Ramos (cell line): ENCODE data around the gene PGLYRP2.
"Not testable (repeated sequence)": the region's sequence is repeated elsewhere in the genome, so short reads cannot be mapped to it uniquely, and the experiment has no call there.

ENCODE experiments used
- in situ Hi-C: fragments of 300-500 bp; cut with MboI; formaldehyde crosslinking; loops from one replicate; pipeline ENCODE4 v1.14.3; 2022; ENCODE audit warnings: low sequenced_read_pairs; ENCODE audit not compliant: unreplicated experiment

PGLYRP2 gene, protein sequence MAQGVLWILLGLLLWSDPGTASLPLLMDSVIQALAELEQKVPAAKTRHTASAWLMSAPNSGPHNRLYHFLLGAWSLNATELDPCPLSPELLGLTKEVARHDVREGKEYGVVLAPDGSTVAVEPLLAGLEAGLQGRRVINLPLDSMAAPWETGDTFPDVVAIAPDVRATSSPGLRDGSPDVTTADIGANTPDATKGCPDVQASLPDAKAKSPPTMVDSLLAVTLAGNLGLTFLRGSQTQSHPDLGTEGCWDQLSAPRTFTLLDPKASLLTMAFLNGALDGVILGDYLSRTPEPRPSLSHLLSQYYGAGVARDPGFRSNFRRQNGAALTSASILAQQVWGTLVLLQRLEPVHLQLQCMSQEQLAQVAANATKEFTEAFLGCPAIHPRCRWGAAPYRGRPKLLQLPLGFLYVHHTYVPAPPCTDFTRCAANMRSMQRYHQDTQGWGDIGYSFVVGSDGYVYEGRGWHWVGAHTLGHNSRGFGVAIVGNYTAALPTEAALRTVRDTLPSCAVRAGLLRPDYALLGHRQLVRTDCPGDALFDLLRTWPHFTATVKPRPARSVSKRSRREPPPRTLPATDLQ

DNA sequence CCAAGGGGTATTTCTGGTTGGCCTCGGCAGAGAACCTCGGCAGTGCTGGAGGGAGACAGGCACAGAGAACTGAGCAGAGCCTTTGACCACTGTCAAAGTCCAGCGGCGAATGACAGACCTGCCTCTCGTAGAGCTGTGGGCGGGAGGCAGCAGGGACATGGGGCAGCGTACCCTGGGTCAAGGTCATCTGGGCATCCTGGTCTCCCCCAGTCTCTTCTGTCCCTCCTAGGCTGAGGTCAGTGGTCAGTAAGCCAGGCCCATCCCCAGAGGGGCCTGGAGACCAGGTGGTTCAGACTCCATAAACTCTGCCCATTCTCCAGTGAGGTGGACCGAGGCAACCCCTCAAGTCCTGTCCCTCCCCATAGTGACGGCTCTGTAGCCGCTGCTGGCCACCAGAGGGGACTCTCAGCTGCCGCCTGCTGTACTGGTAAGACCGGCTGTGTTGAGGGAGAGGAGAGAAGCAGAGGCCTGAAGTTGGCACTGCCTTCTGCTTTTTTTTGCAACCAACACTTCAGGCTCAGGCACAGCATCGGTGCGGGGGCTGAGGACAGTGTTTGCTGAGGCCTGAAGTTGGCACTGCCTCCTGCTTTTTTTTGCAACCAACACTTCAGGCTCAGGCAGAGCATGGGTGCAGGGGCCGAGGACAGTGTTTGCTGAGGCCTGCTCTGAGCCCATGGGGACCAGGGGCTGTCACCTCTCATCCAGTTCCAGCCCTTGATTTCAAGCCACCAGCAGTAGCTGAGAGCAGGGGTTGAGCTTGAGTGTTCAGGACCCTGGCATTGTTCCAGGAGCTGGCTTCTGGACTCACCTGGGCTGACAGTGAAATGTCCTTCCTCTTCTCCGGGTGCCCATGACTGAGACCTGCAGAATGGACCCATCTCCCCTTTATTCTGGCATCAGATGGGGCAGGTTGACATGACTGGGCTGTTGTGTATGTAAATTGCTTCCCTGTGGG lies at the start of gene PGLYRP2:
Gene PGLYRP2 (minus strand): TSS at position 111 of the 955 bp plus-strand sequence. CDS start 130 bp downstream, outside the sequence.
- in situ Hi-C loops: no loop called here

DNA sequence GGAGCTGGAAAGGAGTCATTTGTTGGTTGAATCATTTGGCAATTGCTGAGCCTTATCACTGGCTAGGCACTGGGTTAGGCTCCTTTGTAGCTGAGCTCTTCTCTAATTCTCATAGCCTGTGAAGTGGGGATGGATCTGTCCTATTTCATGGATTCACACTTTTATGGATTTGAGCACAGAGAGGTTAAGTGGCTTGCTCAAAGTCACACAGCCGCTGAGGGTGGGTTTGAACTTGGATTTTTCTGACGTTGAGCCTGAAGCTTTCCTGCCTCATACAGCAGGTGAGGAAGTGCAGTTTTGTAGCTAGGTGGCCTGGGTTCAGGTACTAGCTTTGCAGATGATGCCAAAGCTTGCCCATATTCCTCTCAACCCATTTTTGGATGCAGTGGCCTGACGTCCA lies 48.4 kb upstream of the PGLYRP2 start:
- in situ Hi-C loops: no loop called here

DNA sequence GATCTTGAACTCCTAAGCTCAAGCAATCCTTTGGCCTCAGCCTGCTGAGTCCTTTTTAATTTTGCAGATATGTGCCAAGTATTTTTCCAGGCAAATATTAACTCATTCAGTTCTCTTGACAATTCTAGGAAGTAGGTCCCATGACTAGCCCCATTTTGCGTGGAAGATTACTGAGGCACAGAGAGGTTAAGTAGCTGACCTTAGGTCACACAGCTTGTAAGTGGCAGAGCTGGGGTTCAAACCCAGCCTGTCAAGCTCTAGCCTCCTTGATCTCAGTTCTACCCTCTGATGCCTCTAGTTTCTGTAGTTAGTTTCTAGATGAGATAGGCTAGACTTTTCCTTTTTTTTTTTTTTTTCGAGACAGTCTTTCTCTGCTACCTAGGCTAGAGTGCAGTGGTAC lies 47.1 kb upstream of the PGLYRP2 start:
- in situ Hi-C loops: no loop called here

DNA sequence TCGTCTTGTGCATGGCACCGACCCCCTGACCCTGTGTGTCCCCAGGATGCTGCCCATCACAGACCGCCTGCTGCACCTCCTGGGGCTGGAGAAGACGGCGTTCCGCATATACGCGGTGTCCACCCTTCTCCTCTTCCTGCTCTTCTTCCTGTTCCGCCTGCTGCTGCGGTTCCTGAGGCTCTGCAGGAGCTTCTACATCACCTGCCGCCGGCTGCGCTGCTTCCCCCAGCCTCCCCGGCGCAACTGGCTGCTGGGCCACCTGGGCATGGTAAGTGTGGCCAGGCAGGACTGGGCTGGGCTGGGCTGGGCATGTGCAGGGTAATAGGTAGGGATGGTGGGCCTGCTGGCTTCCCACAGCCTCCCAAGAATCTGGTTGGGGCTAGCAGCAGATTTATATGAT lies 46.0 kb upstream of the PGLYRP2 start:
- in situ Hi-C loops: no loop called here

DNA sequence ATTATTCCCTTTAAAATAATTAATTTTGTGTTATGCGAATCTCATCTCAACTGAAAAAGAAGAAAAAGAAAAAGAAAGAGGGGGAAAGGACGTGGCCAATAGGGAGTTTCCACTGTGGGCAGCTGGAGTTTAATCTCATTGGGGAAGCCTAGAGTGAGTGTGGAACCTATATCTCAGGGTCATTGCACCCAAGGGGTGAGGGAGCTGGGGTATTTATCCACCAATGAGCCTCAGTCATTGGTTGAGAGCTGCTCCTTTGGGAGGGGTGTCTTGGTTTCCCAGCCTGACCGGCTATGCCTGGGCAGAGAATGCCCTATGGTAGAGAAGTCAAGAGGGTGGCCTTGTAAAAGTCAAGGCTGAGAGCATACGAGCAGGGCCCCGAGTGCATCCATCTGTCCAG lies 45.5 kb upstream of the PGLYRP2 start:
- in situ Hi-C loops: no loop called here

DNA sequence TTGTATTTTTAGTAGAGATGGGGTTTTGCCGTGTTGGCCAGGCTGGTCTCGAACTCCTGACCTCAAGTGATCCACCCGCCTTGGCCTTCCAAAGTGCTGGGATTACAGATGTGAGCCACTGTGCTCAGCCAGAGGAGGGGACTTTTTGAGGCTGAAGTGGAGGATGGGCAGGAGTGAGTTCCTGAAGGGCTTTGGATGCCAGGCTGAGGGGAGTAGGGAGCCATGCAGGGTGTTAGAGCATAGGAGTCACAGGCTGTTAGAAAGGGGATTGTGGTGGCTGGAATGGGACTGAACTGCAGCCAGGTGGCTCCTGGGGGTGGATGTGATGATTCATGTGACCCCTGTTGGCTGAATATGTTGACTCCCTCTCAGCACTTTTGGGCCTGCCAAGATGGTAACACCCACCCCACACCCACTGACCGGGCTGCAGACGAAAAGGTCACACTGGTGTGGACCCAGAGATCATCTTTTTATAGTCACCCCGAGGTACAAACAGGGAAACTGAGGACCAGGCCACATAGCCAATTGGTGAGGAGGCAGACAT lies 40.2 kb upstream of the PGLYRP2 start:
- in situ Hi-C loops: no loop called here

DNA sequence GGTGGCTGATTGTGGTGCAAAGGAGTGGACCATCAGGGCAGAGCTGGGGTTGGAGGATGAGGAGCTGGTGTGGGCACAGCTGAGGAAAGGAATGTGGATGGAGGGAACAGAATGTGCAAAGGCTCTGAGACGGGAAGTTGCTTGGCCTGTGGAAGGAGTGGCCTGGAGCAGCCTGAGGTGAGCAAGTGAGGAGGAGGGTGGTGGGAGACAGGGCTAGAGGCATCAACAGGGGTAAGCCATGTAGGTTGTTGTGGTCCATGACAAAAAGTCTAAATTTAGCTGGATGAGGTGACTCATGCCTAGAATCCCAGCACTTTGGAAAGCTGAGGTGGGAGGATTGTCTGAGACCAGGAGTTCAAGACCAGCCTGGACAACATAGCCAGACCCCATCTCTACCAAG lies 38.5 kb upstream of the PGLYRP2 start:
- in situ Hi-C loops: no loop called here

DNA sequence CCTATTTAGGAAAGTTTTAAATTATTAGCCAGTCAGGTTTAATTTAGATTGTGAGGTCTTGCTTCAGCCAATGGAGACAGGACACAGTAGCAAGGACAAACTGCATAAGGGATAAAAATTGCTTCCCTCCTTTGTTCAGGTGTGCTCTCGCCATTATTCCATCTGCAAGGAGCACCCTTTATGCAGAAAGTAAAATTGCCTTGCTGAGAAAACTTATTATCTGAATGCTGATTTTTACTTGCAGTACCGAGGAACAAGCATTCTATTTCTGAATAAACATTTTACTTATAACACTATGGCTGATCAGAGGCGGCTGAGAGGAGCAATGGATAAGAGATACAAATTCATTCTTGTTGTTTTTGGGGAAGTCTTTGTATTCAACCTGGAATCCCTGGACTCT lies 37.1 kb upstream of the PGLYRP2 start:
- in situ Hi-C loops: no loop called here

DNA sequence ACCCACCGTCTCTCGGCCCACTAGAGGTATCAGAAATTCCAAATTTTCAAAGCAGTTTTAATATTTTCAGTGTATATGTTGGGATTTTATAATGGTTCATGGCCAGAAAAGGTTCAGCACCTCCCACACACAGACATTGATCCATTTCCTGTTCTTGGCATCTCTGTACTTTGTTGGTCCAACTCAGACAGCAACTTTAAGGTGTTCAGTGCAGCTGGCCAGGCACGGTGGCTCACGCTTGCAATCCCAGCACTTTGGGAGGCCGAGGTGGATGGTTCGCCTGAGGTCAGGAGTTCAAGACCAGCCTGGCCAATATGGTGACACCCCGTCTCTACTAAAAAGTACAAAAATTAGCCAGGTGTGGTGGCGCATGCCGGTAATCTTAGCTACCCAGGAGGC lies 35.9 kb upstream of the PGLYRP2 start:
- in situ Hi-C loops: not testable (repeated sequence)

DNA sequence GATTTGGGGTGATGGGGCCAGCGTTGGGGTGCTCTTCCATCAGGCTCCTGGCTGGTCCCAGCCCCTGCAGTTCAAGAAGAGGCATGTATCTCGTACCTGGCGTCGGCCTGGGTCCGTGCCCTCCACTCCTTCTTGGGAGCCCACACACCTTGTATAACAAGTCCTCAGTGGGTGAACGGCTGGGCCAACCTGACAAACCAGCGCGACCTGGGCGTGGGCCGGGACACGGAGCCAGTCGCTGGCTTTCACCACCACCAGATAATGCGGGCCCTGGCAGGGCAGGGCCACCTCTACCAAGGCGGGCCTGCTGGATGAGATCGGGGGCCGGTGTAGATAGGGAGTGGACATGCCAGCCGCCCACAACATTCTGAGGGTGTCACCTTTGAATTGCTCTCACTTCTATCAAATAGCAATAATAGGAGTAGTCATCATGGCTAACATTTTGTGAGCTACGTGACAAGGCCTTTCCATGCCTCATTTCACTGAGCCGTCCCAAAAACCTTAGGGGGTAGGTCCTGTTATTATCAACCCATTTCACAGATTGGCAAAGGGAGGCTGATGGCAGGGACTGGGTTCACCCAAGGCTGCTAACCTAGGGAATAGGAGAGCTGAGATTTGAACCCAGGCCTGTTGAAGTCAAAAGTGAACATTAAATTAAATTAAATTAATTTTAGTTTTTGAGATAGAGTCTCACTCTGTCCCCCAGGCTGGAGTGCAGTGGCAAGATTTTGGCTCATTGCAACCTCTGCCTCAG lies 32.5 kb upstream of the PGLYRP2 start:
- in situ Hi-C loops: no loop called here

DNA sequence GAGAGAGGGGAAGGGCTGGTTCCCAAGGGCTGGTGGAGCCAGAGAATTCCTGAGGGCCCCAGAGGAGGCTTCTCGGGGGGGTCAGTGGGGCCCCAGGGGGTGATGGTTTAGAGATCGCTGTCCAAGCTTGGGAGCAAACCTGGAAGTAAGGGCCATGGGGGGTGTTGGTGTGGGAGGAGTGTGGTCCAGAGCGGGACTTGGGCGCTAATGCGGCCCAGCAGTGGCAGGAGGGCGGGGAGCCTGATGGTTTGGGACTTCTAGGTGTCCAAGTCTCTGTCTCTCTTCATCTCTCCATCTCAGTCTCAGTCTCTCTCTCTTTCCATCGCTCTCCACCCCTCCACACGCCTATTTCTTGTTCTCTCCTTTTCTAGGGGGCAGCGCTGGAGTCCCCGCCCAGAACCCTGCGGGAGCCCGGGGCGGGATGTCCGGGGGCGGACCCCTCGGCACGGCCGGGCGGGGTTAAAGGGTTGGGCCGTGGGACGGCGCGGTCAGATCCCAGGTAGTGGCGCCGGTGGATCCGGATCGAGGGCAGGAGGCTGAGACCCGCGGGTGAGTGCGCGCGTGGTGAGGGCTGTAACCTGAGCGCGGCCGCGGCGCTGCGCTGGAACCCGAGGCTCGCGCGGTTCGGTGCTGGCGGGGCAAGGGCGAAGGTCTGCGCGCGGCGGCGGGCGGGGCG lies 28.9 kb upstream of the PGLYRP2 start, which contains the start of gene CYP4F22:
Gene CYP4F22 (plus strand): TSS at position 491 of the 676 bp plus-strand sequence. CDS start 16,812 bp downstream, outside the sequence.
- in situ Hi-C loops: no loop called here

DNA sequence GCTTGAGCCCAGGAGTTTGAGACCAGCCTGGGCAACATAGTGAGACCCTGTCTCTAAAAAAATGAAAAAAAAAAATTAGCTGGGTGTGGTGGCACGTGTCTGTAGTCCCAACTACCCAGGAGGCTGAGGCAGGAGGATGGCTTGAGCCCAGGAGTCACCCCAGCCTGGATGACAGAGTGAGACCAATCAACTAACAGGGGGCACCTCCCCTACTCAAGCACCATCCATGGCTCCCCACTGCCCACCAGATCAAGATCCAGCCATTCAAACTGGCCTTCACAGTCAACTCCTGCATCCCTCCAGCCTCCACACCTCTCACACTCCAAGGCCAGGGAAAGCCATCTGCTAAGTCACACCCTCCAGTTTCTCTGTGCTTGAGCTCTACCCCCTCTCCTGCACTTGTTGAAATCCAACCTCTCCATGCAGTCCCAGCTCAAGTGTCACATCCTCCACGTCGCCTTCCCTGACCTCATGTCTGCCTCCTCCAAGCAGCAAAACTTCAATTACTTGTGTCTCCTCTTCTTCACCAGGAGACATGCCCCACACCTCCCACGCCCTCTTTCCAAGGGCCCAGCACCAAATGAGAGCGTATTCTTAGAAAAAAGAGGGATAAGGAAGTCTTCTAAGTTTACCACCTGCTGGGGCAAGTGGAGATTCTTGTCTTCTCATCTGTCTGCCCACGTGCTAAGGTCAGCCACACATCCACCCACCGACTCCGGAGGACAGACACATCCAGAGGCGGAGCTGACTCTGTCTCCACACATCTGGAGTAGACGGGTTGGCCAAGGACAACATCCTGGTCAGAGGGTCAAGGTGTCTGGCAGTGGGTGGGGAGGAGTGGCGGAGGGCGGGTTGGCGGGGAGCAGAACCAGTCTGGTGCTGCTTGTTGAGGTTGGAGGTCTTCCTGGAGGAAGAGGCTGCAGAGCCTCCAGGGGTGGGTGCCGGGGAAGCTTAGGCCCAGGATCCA lies 28.1 kb upstream of the PGLYRP2 start:
- in situ Hi-C loops: no loop called here

DNA sequence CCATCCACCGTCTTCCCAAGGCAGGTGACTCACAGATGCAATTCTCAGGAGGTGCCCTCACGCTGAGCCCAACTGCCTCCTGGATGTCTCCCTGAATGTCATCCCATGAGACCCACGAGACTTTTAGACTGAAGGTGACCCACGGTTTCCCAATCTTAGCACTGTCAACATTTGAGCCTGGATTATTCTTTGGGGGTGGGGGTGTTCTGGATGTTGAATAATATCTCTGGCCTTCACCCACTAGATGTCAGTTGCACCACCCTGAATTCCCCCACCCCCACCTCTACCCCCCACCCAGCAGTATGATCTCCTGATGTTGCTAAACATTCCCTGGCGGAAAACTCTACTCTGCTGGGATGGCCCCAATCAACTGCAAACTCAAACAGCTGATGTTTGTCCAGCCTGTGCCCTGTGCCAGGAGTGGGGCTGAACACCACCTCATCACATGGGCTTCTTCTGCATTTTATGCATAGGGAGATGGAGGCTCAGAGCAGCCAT lies 26.8 kb upstream of the PGLYRP2 start:
- in situ Hi-C loops: no loop called here

DNA sequence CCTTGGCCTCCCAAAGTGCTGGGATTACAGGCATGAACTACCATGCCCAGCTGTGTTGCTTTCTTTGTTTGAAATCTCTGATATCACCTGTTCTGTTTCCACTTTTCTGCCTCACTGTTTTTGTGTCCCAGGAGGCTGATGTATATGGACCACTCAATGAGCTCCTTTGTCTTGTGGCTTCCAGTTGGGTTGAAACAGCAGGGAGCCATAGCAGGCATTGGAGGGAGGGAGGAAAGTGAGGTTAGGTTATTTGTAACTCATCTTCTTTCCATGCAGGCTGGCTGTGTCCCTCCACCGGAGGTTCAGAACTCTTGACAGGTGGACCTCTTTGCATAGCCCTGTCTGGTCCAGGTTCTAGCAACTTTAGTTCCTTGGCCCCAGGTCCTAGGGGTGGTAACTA lies 23.0 kb upstream of the PGLYRP2 start:
- in situ Hi-C loops: no loop called here

DNA sequence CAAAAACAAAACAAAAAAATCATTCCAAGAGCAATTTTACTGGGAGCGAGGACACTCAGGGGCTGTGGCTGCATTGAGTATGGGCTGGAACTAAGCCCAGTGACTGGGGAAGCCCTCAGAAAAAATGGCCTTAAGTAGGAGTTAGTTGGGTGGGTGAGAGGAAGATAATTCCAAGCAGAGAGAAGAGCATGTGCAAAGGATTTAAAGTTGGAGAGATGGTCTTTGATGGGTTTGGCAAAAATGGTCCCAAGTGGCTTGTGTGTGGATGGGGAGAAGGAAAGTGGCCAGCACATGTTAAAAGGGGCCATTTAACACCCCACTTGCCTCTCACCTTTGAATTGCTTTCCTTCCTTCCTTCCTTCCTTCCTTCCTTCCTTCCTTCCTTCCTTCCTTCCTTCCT lies 22.3 kb upstream of the PGLYRP2 start:
- in situ Hi-C loops: no loop called here

DNA sequence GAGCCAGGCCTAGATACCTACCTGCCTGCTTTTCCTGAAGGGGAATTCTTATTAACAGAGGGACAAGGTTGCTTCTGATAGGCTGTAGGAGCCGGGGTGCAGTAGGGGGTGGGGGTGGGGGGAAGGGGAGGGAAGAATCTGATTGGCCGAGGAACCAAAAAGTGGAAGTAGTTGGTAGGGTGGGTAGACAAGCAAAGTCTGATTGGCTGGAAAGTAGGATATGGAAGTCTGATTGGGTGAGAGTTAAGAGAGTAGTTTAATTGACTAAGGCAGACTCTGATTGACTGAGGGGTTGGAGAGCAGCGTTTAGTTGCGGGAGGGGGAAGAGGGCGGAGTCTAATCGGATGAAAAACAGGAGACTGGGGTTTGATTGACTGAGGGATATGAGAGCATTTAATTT lies 19.6 kb upstream of the PGLYRP2 start:
- in situ Hi-C loops: no loop called here

DNA sequence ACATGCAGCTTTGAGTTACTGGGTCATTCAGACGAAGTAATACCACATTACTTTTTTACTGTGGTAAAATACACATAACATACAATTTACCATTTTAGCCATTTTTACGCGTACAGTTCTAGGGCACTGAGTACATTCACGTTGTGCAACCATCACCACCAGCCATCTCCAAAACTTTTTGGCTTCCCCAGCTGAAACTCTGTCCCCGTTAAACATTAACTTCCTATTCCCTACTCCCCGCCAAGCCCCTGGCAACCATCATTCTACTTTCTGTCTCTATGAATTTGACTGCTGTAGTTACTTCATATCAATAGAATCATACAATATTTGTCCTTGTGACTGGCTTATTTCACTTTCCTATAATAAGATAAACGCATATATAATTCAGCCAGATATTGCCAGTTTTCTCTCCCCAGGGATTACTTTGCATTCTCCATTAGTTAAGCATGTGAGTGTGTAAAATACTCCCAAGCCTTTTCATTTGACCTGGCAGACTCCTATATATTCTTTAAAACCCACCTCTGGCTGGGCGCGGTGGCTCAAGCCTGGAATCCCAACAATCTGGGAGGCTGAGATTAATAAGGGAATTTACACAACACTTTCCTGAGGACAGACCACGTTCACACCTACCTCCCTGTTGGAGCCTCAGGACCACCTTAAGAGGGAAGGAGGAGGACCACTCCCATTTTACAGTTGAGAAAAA lies 19.0 kb upstream of the PGLYRP2 start:
- in situ Hi-C loops: no loop called here
